Raji (cell line): Measurements from ENCODE around the gene C4orf17.

ENCODE experiments used
- POLR2A ChIP-seq: IDR thresholded peaks from 2 replicates; pipeline ENCODE4 v1.6.1; 2011; ENCODE audit warnings: low read depth, low read length, control low read depth; ENCODE audit not compliant: insufficient read depth

C4orf17 gene

DNA sequence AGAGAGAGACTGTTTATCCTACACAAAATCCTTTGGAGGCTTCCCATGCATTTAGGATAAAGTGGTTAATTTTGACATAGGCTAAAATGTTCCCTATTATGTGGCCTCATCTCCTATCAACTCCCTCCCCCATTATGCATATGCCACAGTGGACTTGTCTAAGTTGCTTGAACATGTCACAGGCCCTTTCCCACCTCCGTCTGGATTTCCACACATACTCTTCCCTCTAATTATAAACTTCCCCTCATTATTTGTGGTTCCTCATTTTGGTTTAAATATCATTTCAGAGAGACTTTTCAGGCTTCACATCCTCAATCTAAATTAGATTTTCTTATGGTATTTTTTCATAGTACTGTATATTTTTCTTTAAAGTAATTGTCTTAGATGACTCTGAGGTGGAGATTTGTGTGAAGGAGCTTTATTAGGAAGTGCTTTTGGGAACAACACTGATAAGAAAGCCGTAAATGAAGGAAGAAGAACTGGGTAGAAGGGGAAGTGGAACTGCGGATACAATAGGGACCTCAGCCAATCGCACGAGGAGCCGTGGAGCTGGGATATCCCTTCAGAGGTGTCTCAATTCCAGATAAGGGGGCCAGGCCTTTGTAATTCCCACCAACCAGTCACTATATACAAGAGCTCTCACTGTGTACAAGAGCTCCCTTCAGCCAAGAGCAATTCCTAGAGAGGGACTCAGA, 7.9 kb downstream of the C4orf17 start:
- TF ChIP-seq POLR2A: no peak

DNA sequence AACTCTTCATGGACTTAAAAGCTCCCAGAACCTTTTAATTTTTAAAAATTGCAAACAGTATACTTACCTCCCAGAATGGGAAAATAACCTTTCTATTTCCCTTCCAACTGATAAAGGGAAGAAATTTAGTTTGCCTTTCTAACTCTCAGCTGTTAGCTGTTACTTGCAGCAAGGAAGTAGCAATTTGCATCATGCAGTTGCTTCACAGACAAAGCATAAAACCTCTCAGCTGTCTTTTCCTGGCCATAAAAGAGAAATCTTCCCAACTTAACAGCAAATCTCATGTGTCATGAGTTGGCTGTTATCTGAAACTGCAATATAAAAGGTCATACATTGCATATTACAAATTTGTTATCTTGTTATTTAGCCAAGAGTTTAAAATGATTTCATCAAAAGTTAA, 18.4 kb downstream of the C4orf17 start:
- no peak for TF ChIP-seq POLR2A

DNA sequence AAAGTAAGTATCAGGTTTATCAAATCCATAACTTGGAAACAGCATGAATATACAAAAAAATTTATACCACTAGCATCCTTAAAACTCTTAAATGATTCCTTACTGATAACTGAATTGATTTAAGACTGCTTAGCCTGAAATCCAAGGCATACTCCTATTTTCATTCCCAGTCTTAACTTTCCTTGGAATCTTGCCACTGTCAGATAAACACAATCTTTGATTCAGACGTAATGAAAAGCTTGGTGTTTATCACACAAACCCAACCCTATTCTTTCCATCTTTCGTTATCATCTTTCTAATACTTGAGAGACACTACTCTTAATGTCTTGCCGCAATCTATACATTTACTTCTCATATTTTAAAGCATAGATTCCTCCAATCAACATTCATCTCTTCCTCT, 19.1 kb downstream of the C4orf17 start:
- no peak for TF ChIP-seq POLR2A

DNA sequence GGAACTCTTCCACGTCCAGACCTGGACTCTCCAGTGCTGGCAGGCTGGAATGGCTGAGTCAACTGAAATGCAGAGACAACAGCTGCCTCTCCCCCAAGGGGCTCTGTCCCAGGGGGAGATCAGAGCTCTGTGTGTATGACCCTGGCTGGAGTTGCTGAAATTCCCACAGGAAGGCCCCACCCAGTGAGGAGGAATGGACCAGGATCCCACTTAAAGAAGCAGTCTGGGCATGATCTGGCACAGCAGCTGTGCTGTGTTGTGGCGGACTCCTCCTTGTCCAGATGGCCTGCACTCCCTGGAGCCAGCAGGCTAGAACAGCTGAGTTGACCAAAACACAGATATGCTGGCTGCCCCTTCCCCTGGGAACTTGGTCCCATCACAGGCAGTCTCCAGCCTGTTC, 25.4 kb downstream of the C4orf17 start:
- TF ChIP-seq POLR2A: no peak

DNA sequence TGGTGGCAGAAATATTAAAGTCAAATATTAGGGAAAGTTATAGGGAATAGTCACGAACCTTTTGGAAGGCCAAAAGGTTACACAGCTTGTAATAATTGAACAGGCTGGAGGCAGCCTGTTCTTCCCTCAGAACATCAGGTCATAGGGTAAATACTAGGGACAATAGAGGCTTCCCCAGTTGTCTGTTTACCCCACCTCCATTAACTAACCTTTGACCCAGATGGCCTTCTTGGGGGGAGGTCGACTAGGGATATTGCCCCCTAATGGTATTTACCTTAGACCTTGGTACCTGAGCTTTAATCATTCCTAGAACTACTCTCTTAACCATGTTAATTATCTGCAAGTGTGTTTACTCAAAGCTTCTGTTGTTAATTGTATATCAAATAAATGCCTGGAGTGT, 26.0 kb downstream of the C4orf17 start:
- no peak for TF ChIP-seq POLR2A

DNA sequence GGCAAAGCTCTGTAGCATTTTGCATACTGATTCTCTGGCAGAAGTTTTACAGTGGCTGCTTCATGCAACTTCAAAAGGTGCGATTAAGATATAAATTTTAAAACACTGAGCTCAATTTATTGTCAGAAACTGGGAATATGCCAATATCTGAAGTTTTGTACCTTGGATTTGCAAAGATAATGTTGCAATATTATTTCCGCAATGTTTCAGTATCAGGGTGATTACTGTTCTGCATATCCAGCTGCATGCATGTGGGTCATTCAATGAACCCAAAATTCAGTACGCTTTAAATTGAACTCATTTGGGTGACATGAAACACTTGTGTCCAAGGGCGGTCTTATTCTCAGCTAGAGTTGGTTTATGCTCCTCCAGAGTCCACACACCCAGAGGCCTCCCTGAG, 26.9 kb downstream of the C4orf17 start:
- no peak for TF ChIP-seq POLR2A

DNA sequence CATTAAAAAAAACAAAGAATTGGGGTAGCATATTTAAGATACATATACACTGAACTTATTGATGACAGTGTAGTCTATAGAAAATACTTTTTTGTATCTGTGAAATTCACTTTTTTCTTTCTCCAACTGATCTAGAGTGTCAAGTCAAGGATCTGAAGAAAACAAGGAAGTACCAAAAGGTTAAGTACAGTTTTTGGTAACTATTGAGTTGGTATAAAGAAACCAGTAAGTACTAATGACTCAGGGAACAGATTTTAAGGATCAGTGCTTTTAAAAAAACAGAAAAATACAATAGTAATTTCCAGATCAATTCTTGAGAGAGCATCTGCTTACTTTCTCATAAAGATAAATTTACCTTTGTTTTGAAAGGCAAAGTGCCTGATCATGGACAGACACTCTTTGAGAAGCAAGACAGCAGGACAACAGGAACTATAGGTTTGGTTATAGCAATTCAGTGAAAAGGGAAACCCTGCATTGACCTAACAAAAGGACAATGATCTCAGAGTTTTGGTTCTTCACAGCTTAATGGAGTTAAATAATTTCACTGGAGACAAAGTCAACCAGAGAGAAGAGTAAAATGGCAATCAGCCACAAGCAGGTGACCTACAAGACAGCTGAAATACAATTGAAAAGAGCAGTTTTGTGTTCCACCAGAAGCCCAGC, 29.6 kb downstream of the C4orf17 start:
- TF ChIP-seq POLR2A: no peak

DNA sequence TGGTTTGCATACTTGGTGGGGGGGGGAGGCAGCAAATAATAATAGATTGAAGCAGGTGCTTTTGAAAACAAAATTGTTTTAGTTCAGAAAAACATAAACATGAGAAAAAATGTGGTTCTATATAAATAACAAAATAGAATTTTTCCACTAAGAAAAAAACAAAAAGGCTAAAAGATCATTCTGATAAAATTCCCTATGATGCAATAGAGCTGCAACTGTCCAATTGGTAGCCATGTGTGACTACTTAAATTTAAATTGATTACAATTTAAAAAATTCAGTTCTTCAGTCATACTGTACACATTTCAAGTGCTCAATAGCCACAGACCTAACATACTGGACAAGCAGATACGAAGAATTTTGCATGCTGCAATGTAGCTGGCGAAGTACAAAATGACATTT, 42.1 kb downstream of the C4orf17 start:
- TF ChIP-seq POLR2A: no peak

DNA sequence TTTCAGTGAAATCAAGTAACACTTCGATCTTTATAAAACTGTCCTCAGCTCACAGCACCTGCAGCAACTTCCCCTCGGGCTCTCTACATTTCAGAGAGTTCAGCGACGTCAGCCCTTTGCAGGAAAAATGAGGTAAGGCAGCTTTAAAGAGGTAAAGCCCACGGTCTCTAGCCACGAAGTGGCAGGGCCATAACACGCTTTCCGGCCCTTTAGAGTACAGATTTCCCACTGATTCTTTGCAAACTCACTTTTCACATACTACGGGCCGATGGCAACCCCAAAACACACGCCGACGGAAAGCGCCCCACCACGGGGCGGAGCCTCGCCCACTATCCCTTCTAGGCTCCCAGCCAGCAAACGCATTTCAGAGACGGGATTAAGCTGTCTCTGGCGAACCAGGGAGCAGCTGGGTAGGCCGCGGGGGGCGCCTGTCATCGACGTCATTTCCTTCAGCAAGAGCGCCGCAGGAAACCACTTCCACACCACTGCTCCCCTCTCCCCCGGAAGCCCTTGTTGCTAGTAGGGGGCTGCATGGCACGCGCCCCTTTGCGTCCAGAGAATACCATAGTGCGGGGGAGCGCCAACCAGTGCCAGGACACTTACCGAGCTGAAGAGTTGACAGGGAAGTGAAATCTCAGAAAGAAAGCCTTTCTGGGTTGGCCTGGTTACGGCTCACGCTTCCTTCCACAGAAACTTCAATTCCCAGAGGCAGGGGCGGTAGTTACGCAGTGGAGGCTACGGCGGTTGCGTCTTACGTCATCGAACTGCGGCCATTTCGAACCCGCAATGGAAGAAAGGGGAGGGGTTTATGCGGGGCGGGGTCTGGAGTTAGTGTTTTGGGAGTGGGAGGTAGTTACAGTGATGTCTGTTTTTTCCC, 52.7 kb downstream of the C4orf17 start, which contains the start of gene TRMT10A:
TRMT10A (minus strand) TSS at position 730 of the 877 bp plus-strand sequence. CDS start 4,701 bp downstream, outside the sequence.
- TF ChIP-seq POLR2A: peak; percentile 84

DNA sequence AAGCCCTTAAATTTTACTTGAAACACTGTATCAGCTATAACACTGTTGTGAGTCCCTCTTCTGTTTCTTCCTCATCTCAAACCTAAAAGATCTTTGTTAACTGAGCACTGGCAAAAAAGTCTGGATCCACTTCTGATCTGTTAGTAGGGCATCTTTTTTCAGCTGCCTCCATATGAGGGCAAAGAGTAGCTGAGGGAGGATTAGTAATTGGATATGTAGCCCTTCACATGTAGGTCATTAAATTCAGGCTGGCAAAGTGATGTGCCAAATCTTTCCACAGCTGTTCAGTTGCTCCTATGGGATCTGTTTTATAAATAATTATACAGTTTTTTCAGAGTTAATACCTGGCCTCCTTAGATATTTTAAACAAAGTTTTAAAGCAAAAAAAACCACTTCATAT, 54.1 kb downstream of the C4orf17 start:
- no peak for TF ChIP-seq POLR2A

DNA sequence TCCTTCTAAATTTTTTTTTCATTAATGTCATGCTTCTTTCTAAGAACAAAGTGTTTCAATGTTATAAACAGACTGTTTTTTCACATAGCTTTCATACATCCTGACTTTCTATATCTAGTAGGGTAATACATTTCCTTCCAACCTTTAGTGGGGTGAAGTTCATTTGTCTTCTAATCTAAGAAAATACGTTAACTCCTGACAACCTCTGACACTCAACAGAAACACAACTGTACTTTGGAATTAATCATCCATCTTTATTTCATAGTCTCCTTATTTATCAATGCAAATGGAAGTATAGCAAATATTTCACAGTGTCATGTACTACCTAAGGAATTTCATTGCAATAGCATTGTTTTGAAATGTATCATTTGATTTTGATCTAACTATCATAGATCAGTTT, 61.1 kb downstream of the C4orf17 start:
- TF ChIP-seq POLR2A: no peak

DNA sequence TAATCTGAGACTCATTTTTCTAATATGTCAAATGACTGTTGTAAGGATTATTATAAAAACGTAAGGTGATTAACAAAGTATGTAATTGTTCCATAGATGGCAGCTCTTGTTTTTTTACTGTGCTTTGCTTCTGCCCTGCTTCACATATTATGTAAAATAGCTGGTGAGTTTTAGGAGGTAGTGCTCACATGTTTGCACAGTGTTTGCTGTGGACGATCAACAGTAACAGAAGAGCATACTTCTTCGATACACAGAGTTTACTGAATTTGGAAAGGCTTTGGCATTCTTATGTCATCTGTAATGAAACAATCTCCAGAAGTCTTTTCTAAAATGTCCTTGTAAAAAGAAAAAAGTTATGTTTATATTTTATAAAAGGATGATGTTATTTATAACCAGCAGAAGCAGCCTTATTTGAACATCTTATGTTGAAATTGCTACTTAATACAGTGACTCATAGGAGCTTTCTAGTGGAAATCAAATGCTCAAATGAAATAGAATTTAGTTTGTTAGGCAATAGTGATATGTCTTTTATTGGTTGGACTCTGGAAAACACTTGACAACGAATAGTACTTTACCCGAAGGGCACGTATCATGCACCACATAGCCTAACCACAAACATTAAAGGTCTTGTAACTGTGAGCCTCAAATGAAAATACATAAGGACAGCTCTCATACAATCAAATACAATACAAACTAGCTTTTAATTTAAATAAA, 61.9 kb downstream of the C4orf17 start:
- TF ChIP-seq POLR2A: no peak

DNA sequence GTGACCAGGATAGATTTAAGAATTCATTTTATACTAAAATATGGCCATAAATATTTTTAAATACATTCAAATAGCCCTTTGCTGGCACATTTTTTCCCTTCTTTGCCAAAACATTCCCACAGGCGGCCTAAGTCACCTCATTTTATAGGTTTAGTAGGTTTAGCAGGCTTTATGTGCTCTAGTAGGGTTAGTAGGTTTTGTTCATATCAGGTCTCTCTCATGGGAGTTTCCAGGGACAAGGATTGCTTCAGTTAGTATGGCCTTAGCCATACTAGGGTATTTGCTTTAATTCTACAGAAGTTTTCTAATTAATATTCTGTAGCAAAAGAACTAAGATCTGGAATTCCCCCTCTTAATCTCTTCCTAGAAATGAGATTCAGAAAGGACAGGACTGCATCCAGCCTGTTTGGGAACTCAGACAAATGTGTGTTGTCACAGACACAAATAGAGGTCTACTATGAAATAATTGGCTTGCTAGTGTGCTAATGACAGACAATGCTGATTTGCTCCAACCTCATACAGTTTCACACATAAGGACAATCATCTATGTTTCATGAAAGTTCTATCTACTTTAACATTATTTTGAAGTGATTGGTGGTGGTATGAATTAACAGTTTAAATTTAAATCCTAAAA, 63.0 kb downstream of the C4orf17 start:
- TF ChIP-seq POLR2A: no peak

DNA sequence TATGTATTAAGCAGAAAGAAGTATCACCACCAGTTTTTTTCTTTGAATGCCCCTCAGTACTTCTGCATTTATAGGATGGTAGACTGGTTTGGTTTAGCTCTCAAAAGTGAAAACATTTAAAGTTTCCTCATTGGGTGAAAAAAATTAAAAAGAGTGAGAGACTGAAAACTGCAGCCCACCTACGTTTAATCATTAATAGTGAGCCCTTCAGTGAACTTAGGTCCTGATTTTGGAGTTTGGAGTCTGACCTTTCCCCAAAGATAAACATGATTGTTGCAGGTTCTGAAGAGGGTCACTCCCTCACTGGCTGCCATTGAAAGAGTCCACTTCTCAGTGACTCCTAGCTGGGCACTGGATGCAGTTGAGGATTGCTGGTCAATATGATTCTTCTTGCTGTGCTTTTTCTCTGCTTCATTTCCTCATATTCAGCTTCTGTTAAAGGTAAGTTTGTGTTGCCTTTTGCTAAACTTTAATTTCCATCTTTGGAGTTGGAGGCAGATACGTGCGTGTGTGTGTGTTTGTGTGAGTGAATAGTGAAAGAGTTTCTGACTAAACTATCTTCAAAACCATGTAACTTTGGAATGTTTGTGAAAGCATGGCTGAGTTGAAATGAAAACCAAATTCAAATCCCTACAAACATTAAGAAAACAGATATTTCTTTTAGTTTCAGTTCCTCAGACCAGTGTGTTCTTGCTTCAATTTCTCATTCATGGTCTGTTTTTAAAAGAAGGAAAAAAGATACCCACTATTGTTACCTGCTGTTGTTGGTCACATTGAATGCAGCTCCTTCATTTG, 63.9 kb downstream of the C4orf17 start, which contains the start of gene MTTP:
MTTP (plus strand) TSS at position 295 of the 795 bp plus-strand sequence; CDS start at position 381, 86 bp downstream.
- no peak for TF ChIP-seq POLR2A
